HG03045 (cell line): ENCODE data around the gene MCF2L.
"Not testable (repeated sequence)": the region's sequence is repeated elsewhere in the genome, so short reads cannot be mapped to it uniquely, and the experiment has no call there.

ENCODE experiments used
- ATAC-seq: cut with Tn5 transposase; IDR thresholded peaks from one replicate; pipeline ENCODE4 v1.9.1; 2021; ENCODE audit warnings: mild to moderate bottlenecking, moderate library complexity; ENCODE audit not compliant: unreplicated experiment

The MCF2L gene

GRCh38 chr13:113045251-113046127, 76.5 kb downstream of the MCF2L start:
- no peak for ATAC-seq

GRCh38 chr13:113046128-113046882, 77.3 kb downstream of the MCF2L start:
- no peak for ATAC-seq

- no peak for ATAC-seq
Observed at GRCh38 chr13:113046883-113047244, 77.8 kb downstream of the MCF2L start.

GRCh38 chr13:113047587-113047986, 78.6 kb downstream of the MCF2L start:
- ATAC-seq = no peak

GRCh38 chr13:113048766-113049165, 79.8 kb downstream of the MCF2L start:
- no peak for ATAC-seq

GRCh38 chr13:113049521-113049941, 80.5 kb downstream of the MCF2L start:
- ATAC-seq = no peak

- no peak for ATAC-seq
Observed at GRCh38 chr13:113049981-113050380, 81.0 kb downstream of the MCF2L start.

- ATAC-seq = no peak
Observed at GRCh38 chr13:113050734-113051431, 81.9 kb downstream of the MCF2L start.

- ATAC-seq = no peak
Observed at GRCh38 chr13:113051641-113052040, 82.6 kb downstream of the MCF2L start.

GRCh38 chr13:113052206-113052605, 83.2 kb downstream of the MCF2L start:
- ATAC-seq = no peak

GRCh38 chr13:113052971-113053370, 84.0 kb downstream of the MCF2L start:
- no peak for ATAC-seq

GRCh38 chr13:113053376-113053775, 84.4 kb downstream of the MCF2L start:
- ATAC-seq = no peak

GRCh38 chr13:113053801-113054604, 85.0 kb downstream of the MCF2L start:
- no peak for ATAC-seq

GRCh38 chr13:113057084-113057483, 88.1 kb downstream of the MCF2L start:
- no peak for ATAC-seq

- ATAC-seq = not testable (repeated sequence)
Observed at GRCh38 chr13:113057559-113057958, 88.5 kb downstream of the MCF2L start.

GRCh38 chr13:113058129-113058987, 89.3 kb downstream of the MCF2L start:
- ATAC-seq = no peak

GRCh38 chr13:113058988-113059850, 90.2 kb downstream of the MCF2L start:
- ATAC-seq = no peak

- ATAC-seq = no peak
Observed at GRCh38 chr13:113059891-113060290, 90.9 kb downstream of the MCF2L start.
